ENCODE results near the gene OPTC.

OPTC gene

DNA sequence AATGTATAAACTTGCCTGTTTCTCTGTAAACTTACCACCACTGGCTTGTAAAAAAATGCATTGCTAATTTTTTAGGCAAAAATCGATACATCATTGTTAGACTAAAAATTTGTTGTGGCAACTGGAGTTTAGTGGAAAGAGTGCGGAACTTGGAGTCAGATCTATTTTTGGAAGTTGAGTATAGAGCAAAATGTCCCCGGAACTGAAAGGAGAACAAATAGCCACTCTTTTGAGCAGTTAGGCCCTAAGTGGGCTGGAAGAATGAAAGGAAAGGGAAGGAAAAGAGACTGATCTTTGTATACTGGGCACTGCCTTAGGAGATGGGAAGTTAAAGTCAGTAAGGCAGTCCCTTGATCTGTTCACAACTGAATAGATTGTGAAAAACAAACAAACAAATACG is 30.2 kb downstream of the OPTC start:
- Mint-ChIP-seq H3K4me1 (ENCODE audit: low read depth) (no peaks in the 10 kb centered on the region), H3K4me3 (no peak overlapping the region), H3K27me3 (no peaks in the 10 kb centered on the region), H3K27ac (no peak overlapping the region), H3K9me3 (no peaks in the 10 kb centered on the region), H3K36me3 (ENCODE audit: low read depth) (no peaks in the 10 kb centered on the region)

DNA sequence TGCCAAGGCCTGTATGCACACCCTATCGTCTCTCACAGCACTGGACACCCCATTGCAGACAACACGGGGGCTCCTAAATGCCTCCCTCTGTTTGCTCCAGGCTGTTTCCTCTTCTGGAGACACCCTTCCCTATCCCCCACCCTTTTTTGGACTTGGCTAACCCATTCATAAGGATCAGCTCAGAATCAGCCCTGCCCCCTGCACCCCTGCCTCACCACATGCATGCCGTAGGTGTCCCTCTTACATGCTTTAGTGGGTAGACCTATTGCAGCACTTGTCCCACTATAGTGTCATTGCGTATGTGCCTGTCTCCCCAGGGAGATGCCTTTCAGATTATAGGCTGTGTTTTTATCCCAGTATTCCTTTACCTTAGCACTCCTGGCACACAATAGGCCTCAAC is 30.9 kb downstream of the OPTC start:
- no peaks in the 10 kb centered on the region for H3K36me3 Mint-ChIP-seq (ENCODE audit: low read depth)
- H3K4me3 Mint-ChIP-seq, result no peak overlapping the region
- H3K9me3 Mint-ChIP-seq, result no peaks in the 10 kb centered on the region
- H3K27ac Mint-ChIP-seq, result no peak overlapping the region
- no peaks in the 10 kb centered on the region for H3K27me3 Mint-ChIP-seq
- no peaks in the 10 kb centered on the region for H3K4me1 Mint-ChIP-seq (ENCODE audit: low read depth)

DNA sequence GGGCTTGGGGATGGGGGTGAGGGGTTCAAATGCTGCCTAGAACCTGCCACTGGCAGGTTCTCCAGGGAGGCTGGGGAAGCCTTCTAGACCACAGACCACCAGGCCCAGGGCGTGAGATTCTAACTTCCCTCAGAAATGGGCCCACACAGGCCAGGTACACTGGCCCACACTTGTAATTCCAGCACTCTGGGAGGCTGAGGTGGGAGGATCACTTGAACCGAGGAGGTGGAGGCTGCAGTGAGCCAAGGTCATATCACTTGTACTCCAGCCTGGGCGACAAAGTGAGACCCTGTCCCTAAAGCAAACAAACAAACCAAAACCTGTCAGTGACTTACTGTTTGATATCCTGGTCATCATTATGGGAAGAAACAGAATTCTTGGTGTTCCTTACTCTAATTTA is 31.7 kb downstream of the OPTC start:
- Mint-ChIP-seq H3K4me1 (ENCODE audit: low read depth) (no peaks in the 10 kb centered on the region), H3K27ac (no peak overlapping the region)

DNA sequence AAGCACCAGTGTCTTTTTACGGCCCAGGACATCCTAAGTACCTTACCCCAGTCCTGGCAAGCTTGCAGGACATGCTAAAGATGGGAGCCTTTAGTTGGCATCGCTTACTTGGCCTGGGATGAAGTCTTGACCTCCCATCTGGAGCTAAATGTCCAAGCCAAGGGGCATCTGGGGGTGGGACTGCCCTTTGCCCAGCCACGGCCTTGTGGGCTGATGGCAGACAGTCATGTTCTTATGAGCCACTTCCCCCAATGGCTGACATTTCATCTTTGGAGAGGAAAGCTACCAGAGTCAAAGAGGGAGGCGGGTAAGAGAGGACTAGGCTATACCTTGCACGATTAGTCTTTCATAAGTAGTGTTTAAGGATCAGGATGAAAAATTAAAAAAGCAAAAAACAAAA is 32.2 kb downstream of the OPTC start:
- Mint-ChIP-seq H3K27me3 (no peaks in the 10 kb centered on the region), H3K27ac (no peak overlapping the region), H3K4me1 (ENCODE audit: low read depth) (no peaks in the 10 kb centered on the region), H3K4me3 (no peak overlapping the region), H3K9me3 (no peaks in the 10 kb centered on the region), H3K36me3 (ENCODE audit: low read depth) (no peaks in the 10 kb centered on the region)

More for the DNA sequence above, 31.7 kb downstream of the OPTC start:
- Mint-ChIP-seq H3K9me3 (no peaks in the 10 kb centered on the region), H3K27me3 (no peaks in the 10 kb centered on the region), H3K36me3 (ENCODE audit: low read depth) (no peaks in the 10 kb centered on the region), H3K4me3 (no peak overlapping the region)

DNA sequence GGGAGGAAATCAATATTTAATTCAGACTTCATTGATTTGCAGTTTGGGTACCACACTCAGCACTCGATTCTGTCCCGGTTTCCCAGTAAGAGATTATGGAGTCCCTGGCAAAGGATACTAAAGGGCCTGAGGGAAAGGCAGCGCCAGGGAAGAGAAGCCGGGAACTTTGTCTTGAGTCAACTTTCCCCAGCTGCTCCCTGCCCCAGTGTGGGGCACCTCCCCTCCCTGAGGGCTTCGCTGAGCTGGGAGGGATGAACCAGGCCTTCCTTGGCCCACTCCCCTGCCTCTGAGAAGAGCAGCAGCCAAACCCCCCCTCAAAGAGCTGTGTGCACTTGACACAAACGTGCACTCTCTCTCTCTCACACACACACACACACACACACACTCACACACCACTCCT is 32.6 kb downstream of the OPTC start:
- Mint-ChIP-seq H3K4me1 (ENCODE audit: low read depth) (no peaks in the 10 kb centered on the region), H3K4me3 (no peak overlapping the region), H3K27ac (no peak overlapping the region), H3K27me3 (no peaks in the 10 kb centered on the region), H3K9me3 (no peaks in the 10 kb centered on the region), H3K36me3 (ENCODE audit: low read depth) (no peaks in the 10 kb centered on the region)

DNA sequence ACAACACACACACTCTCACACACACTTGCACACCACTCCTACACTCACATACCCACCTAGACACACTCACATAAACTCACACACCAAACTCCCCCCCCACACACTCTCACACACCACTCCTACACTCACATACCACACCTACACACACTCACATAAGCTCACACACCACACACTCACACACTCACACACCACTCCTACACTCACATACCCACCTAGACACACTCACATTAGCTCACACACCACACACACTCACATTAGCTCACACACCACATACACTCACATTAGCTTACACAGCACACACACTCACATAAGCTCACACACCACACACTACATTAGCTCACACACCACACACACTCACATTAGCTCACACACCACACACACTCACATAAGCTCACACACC is 33.1 kb downstream of the OPTC start:
- H3K27ac Mint-ChIP-seq, result no peak overlapping the region
- no peaks in the 10 kb centered on the region for H3K27me3 Mint-ChIP-seq
- no peaks in the 10 kb centered on the region for H3K9me3 Mint-ChIP-seq
- H3K36me3 Mint-ChIP-seq (ENCODE audit: low read depth), result no peaks in the 10 kb centered on the region
- H3K4me1 Mint-ChIP-seq (ENCODE audit: low read depth), result no peaks in the 10 kb centered on the region
- H3K4me3 Mint-ChIP-seq, result no peak overlapping the region

DNA sequence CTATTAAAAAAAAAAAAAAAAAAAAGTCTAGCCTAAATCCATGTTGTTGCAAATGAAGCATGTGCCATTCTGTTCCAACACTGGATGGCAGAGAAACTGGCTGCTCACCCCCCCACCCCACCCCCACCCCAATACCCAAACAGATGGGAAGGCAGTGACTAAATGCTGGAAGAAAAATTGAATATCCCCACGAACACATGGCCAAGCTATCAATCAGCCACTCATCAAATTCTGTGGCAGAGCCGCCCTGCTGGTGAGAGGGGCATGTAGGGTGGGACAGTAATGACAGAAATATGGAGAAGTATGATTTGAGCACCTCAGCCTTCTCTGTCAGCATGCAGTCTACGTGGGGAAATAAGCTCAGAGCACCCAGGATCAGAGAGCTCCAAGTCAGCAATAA is 34.1 kb downstream of the OPTC start:
- H3K27me3 Mint-ChIP-seq, result no peaks in the 10 kb centered on the region

DNA sequence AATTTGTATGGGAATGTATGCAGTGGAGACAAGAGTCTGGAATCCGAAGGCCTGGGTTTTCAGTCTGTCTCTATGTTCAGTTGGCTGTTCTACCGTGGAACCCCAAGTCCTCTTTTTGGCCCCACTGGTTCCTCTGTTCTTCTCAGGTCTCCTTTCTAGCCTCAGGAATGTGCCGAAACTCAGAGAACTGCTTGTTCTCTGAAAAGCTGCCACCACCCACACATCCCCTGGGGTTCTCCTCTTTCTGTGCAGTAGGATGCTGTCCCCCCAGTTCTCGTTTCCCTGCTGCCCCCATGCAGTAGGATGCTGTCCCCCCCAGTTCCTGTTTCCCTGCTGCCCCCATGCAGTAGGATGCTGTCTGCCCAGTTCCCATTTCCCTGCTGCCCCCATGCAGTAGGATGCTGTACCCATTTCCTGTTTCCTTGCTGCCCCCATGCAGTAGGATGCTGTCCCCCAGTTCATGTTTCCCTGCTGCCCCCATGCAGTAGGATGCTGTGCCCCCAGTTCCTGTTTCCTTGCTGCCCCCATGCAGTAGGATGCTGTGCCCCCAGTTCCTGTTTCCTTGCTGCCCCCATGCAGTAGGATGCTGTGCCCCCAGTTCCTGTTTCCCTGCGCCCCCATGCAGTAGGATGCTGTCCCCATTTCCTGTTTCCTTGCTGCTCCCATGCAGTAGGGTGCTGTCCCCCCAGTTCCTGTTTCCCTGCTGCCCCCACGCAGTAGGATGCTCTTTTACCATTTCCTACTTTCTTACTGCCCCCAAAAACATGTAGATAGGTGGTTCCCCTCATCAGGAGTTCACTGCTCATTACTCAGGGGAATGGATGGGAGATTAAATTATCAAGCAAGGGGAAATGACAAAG is 35.3 kb downstream of the OPTC start:
- H3K27me3 Mint-ChIP-seq, result no peaks in the 10 kb centered on the region
- no peak overlapping the region for H3K27ac Mint-ChIP-seq

More for the DNA sequence above, 34.1 kb downstream of the OPTC start:
- Mint-ChIP-seq H3K27ac (no peak overlapping the region), H3K9me3 (no peaks in the 10 kb centered on the region), H3K4me1 (ENCODE audit: low read depth) (no peaks in the 10 kb centered on the region), H3K4me3 (no peak overlapping the region), H3K36me3 (ENCODE audit: low read depth) (no peaks in the 10 kb centered on the region)

DNA sequence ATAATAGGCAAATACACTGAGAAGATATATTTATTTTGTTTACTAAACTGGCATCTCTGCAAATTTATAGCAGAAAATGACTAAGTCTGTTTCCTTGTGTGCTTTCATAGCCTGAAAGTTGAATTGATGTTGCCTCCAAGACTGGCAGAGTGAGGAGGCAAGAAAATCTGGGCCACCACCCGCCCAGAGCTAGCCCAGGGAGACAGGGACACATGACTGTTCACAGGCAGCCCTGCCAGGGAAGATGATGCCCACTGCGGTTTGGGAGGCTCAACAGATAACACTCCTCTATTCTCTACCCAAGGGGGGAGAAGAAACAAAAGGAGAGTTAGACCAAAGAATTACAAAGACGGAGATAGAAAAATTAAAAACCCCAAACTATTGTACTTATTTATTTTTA is 37.1 kb downstream of the OPTC start:
- H3K9me3 Mint-ChIP-seq, result no peaks in the 10 kb centered on the region
- H3K4me3 Mint-ChIP-seq, result no peak overlapping the region
- no peaks in the 10 kb centered on the region for H3K4me1 Mint-ChIP-seq (ENCODE audit: low read depth)
- no peak overlapping the region for H3K27ac Mint-ChIP-seq
- no peaks in the 10 kb centered on the region for H3K27me3 Mint-ChIP-seq
- H3K36me3 Mint-ChIP-seq (ENCODE audit: low read depth), result no peaks in the 10 kb centered on the region

More for the DNA sequence above, 35.3 kb downstream of the OPTC start:
- no peaks in the 10 kb centered on the region for H3K4me1 Mint-ChIP-seq (ENCODE audit: low read depth)
- H3K4me3 Mint-ChIP-seq, result no peak overlapping the region
- no peaks in the 10 kb centered on the region for H3K9me3 Mint-ChIP-seq
- no peaks in the 10 kb centered on the region for H3K36me3 Mint-ChIP-seq (ENCODE audit: low read depth)

DNA sequence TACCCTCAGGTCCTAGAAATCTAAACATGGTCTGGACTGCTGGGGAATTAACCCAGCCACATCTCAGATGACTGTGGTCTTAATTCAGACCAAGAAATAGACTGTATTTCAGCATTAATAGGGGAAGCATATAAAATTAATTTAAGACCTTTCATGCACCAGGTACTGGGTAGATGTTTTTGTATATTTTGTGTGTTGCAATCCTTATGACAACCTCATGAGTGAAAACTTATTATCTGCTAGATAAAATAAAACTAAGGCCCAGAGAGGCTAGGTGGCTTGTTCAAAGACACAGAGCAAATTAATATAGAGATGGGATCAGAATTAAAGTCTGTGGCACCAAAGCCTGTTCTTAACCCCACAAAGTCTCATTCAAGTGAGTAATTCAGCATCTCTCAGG is 40.1 kb downstream of the OPTC start:
- Mint-ChIP-seq H3K9me3 (no peaks in the 10 kb centered on the region), H3K27ac (no peak overlapping the region), H3K27me3 (no peaks in the 10 kb centered on the region), H3K36me3 (ENCODE audit: low read depth) (no peaks in the 10 kb centered on the region), H3K4me3 (no peak overlapping the region), H3K4me1 (ENCODE audit: low read depth) (no peaks in the 10 kb centered on the region)

DNA sequence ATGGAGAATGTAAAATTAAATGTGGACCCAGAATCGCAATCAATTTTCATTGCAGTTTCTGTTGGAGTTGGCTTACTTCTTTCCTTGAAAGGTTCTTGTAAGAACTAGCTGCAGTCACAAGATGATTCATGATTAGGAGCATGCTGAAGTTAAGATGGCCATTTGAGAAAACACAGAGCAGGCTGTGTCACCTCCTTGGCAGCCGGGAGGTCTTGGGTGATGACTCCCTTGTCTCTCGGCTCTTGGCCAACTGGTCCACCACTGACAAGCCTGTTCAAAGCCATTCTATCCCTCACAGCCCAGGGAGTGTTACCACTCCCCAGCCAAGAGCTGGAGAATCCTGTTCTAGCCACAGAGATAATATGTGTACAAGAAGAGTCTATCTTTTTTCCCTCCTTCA is 40.6 kb downstream of the OPTC start:
- no peaks in the 10 kb centered on the region for H3K9me3 Mint-ChIP-seq
- no peaks in the 10 kb centered on the region for H3K36me3 Mint-ChIP-seq (ENCODE audit: low read depth)
- H3K27me3 Mint-ChIP-seq, result no peaks in the 10 kb centered on the region
- H3K27ac Mint-ChIP-seq, result no peak overlapping the region
- no peaks in the 10 kb centered on the region for H3K4me1 Mint-ChIP-seq (ENCODE audit: low read depth)
- H3K4me3 Mint-ChIP-seq, result no peak overlapping the region

DNA sequence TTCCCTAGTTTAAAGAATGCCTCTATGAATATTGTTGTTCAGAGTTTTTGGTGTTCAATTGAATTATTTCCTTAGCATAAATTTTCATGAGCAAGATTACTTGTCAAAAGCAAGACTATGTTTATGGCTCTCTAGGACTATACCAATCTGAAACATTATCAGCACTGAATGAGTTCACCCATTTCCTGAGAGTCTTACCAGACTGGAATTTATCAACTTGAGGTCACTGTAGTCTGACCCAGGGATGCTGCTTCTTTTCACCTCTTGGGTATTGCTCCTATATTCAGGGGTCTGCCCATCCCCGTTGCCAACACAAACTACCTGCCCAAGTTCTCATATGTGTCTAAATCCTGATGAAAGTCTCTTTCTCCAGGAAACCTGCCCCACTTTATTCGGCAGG is 42.6 kb downstream of the OPTC start:
- Mint-ChIP-seq H3K4me3 (no peak overlapping the region), H3K36me3 (ENCODE audit: low read depth) (no peaks in the 10 kb centered on the region), H3K27me3 (no peaks in the 10 kb centered on the region), H3K27ac (no peak overlapping the region), H3K9me3 (no peaks in the 10 kb centered on the region), H3K4me1 (ENCODE audit: low read depth) (no peaks in the 10 kb centered on the region)

DNA sequence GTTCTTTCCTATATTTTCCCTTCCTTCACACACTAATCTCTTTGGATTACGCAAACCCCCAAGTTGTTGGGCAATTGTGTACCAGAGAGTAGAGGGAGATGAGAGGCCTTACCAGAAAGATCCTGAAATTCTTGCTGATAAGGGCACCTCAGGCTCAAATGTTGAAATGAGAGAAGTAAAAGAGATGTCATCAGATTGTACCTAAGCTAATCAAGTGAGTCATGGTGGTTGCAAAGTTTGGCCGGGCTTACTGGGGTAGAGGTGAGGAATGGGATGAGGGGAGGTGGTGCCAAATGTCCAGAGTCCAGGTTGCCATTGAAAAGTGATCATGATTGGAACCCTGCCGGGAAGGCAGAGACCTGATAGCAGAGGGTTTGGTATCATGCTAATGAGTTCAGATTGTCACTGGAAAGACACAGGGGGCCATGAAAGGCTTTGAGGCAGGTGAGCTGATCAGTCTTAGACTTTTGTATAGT is 43.1 kb downstream of the OPTC start:
- H3K4me1 Mint-ChIP-seq (ENCODE audit: low read depth), result no peaks in the 10 kb centered on the region
- no peak overlapping the region for H3K27ac Mint-ChIP-seq
- no peaks in the 10 kb centered on the region for H3K27me3 Mint-ChIP-seq
- H3K36me3 Mint-ChIP-seq (ENCODE audit: low read depth), result no peaks in the 10 kb centered on the region
- no peaks in the 10 kb centered on the region for H3K9me3 Mint-ChIP-seq
- no peak overlapping the region for H3K4me3 Mint-ChIP-seq

DNA sequence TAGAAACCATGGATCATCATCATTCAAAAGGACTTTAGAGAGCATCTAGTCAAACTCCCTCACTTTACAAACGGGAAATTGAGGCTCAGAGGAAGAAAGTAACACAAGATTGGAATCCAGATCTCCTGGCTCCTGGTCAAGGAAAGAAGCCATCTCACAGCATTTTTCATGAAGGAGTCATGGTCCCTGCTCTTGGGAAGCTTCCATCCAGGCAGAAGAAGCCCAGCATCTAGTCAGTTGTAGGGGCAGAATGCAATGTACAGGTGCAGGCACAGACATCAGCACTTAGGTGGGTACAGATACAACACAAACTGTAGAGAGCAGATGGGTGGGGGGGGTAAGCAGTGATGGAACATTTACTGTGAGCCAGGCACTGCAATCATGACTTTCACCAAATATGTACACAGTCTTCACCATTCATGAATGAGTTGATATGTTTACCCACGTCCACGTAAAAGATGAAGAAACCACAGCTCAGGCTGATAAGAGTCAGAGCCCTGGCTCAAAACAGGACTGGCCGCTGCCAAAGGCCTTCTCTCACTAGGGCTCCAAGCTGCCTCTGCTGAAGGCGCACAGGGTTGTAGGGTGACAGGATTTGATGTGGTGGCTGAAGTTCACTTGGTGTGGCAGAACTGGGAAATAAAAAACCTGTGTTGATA is 44.0 kb downstream of the OPTC start:
- Mint-ChIP-seq H3K4me1 (ENCODE audit: low read depth) (no peaks in the 10 kb centered on the region), H3K36me3 (ENCODE audit: low read depth) (no peaks in the 10 kb centered on the region), H3K4me3 (no peak overlapping the region), H3K27me3 (no peaks in the 10 kb centered on the region), H3K27ac (no peak overlapping the region), H3K9me3 (no peaks in the 10 kb centered on the region)

DNA sequence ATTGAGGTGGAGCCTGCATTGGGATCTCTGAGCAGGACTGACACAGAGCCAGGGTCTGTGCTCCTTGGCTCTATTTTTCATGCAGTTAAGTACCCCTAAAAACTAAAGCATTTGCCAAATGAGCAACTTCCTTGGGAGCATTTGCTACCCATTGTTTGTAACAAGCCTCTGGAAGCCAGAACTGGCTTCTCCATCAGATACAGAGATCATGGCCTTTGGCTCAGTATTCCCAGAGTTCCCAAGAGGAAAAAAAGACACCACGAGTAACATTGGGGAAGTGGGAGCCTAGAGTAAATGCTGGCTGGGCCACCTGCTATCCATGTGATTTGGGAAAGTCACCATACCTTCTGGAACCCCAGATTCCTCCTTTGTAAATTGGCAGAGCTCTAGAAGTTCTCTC is 44.8 kb downstream of the OPTC start:
- no peaks in the 10 kb centered on the region for H3K36me3 Mint-ChIP-seq (ENCODE audit: low read depth)
- no peaks in the 10 kb centered on the region for H3K27me3 Mint-ChIP-seq
- no peaks in the 10 kb centered on the region for H3K4me1 Mint-ChIP-seq (ENCODE audit: low read depth)
- no peak overlapping the region for H3K4me3 Mint-ChIP-seq
- no peaks in the 10 kb centered on the region for H3K9me3 Mint-ChIP-seq
- H3K27ac Mint-ChIP-seq, result no peak overlapping the region

Measured in stimulated activated naive CD8-positive, alpha-beta T cell treated with anti-CD3 and anti-CD28 coated beads, Interleukin-15, Interleukin-2, amounts not matched to agents 100 ng/mL and 50 ng/mL, for 24 hours (primary cell).